Thymus (tissue), 2 donors: Measurements from ENCODE around the gene ITGB8. TPM values are rescaled to one million over a fixed set of nuclear protein-coding genes. Genes with fewer than 3 reads are reported as not detected.

Experiments used
- polyA plus RNA-seq: library from polyadenylated mRNA; stranded (reverse); fragments of 200-250 nt; gene quantifications from one replicate; pipeline ENCODE4 v1.2.3, GENCODE V29; 2013
- total RNA-seq: library from RNA; stranded (reverse); fragments of 120-200 nt; gene quantifications from one replicate; pipeline ENCODE4 v1.2.4, GENCODE V29; 2013
- donor health status: healthy.

Gene ITGB8
- total and polyA plus RNA-seq, 2 donors = 2.3 to 2.6 TPM

Other genes starting within 250 kb of the ITGB8 start
- gene MACC1, start 113.5 kb upstream of the ITGB8 start, total RNA-seq = 2.2 TPM
- 0.84 TPM for gene MACC1, start 113.5 kb upstream of the ITGB8 start, polyA plus RNA-seq